Measurements from ENCODE around the gene SCN1B.

The SCN1B gene

DNA sequence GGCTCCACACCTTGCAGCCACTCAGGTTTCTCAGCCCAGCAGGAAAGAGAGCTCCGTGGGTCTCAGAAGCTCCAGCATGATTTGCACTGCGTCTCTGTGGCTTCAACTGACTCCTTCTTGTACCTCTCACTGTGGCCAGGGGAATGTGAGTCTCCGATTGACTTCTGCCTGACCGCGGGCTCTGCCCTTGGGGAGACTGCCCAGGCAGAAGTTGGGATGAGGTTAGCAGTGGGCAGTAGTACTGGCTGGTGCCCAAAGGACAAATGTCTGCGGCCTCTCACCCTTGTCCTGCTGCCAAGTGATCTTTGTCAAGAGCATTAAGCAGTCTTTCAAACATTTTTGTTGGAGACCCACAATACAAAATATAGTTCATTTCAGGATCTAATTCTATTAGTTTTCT lies 50.9 kb downstream of the SCN1B start:
- H3K9me2 ChIP-seq (replicated peaks; ENCODE audit: low read depth, low read length), result no peaks in the 10 kb centered on the region
- no peak overlapping the region for H2AFZ ChIP-seq (ENCODE audit: low read length)
- H3K4me2 ChIP-seq (ENCODE audit: low read depth, low read length, poor library complexity, severe bottlenecking), result no peak overlapping the region
- H3K79me2 ChIP-seq (ENCODE audit: insufficient read depth, low read length), result no peaks in the 10 kb centered on the region
- H3K36me3 ChIP-seq (ENCODE audit: insufficient read depth, low read length), result no peaks in the 10 kb centered on the region
- H3K4me3 ChIP-seq (ENCODE audit: low read length, poor library complexity, severe bottlenecking), result no peak overlapping the region
- no peak for TF ChIP-seq EZH2phosphoT487 (IDR thresholded peaks at IDR 0.05; ENCODE audit: borderline replicate concordance)
- TF ChIP-seq, protein P1, sequence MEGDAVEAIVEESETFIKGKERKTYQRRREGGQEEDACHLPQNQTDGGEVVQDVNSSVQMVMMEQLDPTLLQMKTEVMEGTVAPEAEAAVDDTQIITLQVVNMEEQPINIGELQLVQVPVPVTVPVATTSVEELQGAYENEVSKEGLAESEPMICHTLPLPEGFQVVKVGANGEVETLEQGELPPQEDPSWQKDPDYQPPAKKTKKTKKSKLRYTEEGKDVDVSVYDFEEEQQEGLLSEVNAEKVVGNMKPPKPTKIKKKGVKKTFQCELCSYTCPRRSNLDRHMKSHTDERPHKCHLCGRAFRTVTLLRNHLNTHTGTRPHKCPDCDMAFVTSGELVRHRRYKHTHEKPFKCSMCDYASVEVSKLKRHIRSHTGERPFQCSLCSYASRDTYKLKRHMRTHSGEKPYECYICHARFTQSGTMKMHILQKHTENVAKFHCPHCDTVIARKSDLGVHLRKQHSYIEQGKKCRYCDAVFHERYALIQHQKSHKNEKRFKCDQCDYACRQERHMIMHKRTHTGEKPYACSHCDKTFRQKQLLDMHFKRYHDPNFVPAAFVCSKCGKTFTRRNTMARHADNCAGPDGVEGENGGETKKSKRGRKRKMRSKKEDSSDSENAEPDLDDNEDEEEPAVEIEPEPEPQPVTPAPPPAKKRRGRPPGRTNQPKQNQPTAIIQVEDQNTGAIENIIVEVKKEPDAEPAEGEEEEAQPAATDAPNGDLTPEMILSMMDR (conservative IDR thresholded peaks at IDR 0.05; ENCODE audit: low read length), result no peak
- H3K9ac ChIP-seq (ENCODE audit: low read depth, low read length, poor library complexity, severe bottlenecking), result no peak overlapping the region
- no peaks in the 10 kb centered on the region for H3F3A ChIP-seq (ENCODE audit: low read depth)
- H3K4me1 ChIP-seq (ENCODE audit: insufficient read depth, low read length, poor library complexity, severe bottlenecking), result no peaks in the 10 kb centered on the region
- H3K27me3 ChIP-seq (ENCODE audit: insufficient read depth, low read length, poor library complexity, severe bottlenecking), result no peaks in the 10 kb centered on the region
- H3K9me3 ChIP-seq (ENCODE audit: insufficient read depth, low read depth, low read length), result no peaks in the 10 kb centered on the region
- no peaks in the 10 kb centered on the region for H4K20me1 ChIP-seq (ENCODE audit: insufficient read depth, low read length, poor library complexity, severe bottlenecking)

- Histone ChIP-seq H3K9ac (ENCODE audit: low read depth, low read length, poor library complexity, severe bottlenecking) (no peak overlapping the region), H3K9me3 (ENCODE audit: insufficient read depth, low read depth, low read length) (no peaks in the 10 kb centered on the region), H3K36me3 (ENCODE audit: insufficient read depth, low read length) (no peaks in the 10 kb centered on the region), H3K9me2 (replicated peaks; ENCODE audit: low read depth, low read length) (no peaks in the 10 kb centered on the region), H4K20me1 (ENCODE audit: insufficient read depth, low read length, poor library complexity, severe bottlenecking) (no peaks in the 10 kb centered on the region), H3K4me2 (ENCODE audit: low read depth, low read length, poor library complexity, severe bottlenecking) (no peak overlapping the region), H3K4me1 (ENCODE audit: insufficient read depth, low read length, poor library complexity, severe bottlenecking) (no peaks in the 10 kb centered on the region), H2AFZ (ENCODE audit: low read length) (no peak overlapping the region), H3K79me2 (ENCODE audit: insufficient read depth, low read length) (no peaks in the 10 kb centered on the region), H3K4me3 (ENCODE audit: low read length, poor library complexity, severe bottlenecking) (no peak overlapping the region), H3K27me3 (ENCODE audit: insufficient read depth, low read length, poor library complexity, severe bottlenecking) (no peaks in the 10 kb centered on the region), H3F3A (ENCODE audit: low read depth) (no peaks in the 10 kb centered on the region)
- no peak for TF ChIP-seq EZH2phosphoT487 (IDR thresholded peaks at IDR 0.05; ENCODE audit: borderline replicate concordance)
- TF ChIP-seq, protein P1 (conservative IDR thresholded peaks at IDR 0.05; ENCODE audit: low read length), result no peak
These were observed 53.6 kb downstream of the SCN1B start for GRCh38 chr19:35083691-35084508.

DNA sequence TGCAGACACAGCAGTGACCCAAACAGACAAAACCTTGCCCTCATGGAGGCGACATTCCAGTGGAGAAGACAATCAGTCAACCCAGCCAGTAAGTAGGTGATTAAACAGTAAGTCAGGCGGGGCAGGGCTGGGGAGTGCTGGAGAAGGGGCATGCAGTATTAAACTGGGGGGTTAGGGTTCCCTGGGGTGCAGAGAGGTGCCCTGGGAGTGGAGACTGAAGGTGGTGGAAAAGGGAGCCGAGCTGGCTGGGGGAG lies 54.2 kb downstream of the SCN1B start:
- H3K36me3 ChIP-seq (ENCODE audit: insufficient read depth, low read length), result no peaks in the 10 kb centered on the region

More for the DNA sequence above, 54.2 kb downstream of the SCN1B start:
- no peak overlapping the region for H2AFZ ChIP-seq (ENCODE audit: low read length)
- no peaks in the 10 kb centered on the region for H3K4me1 ChIP-seq (ENCODE audit: insufficient read depth, low read length, poor library complexity, severe bottlenecking)
- H4K20me1 ChIP-seq (ENCODE audit: insufficient read depth, low read length, poor library complexity, severe bottlenecking), result no peaks in the 10 kb centered on the region
- H3K27me3 ChIP-seq (ENCODE audit: insufficient read depth, low read length, poor library complexity, severe bottlenecking), result no peaks in the 10 kb centered on the region
- TF ChIP-seq, protein P1 (conservative IDR thresholded peaks at IDR 0.05; ENCODE audit: low read length), result no peak
- TF ChIP-seq EZH2phosphoT487 (IDR thresholded peaks at IDR 0.05; ENCODE audit: borderline replicate concordance), result no peak
- H3K9me3 ChIP-seq (ENCODE audit: insufficient read depth, low read depth, low read length), result no peaks in the 10 kb centered on the region
- H3K79me2 ChIP-seq (ENCODE audit: insufficient read depth, low read length), result no peaks in the 10 kb centered on the region
- H3K4me3 ChIP-seq (ENCODE audit: low read length, poor library complexity, severe bottlenecking), result no peak overlapping the region
- H3K9ac ChIP-seq (ENCODE audit: low read depth, low read length, poor library complexity, severe bottlenecking), result no peak overlapping the region
- no peak overlapping the region for H3K4me2 ChIP-seq (ENCODE audit: low read depth, low read length, poor library complexity, severe bottlenecking)
- H3K9me2 ChIP-seq (replicated peaks; ENCODE audit: low read depth, low read length), result no peaks in the 10 kb centered on the region
- no peaks in the 10 kb centered on the region for H3F3A ChIP-seq (ENCODE audit: low read depth)
